ENCODE data around the gene TP53BP1.

The TP53BP1 gene

DNA sequence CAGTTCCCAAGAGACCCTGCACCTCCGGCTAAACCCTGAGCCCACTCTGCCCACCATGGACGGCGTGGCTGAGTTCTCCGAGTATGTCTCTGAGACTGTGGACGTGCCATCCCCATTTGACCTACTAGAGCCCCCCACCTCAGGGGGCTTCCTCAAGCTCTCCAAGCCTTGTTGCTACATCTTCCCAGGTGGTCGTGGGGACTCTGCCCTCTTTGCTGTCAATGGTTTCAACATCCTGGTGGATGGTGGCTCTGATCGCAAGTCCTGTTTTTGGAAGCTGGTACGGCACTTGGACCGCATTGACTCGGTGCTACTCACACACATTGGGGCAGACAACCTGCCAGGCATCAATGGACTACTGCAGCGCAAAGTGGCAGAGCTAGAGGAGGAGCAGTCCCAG is 28.5 kb upstream of the TP53BP1 start:
- in situ Hi-C loops (cut with HindIII; ENCODE audit: low sequenced_read_pairs) = no loop called here

DNA sequence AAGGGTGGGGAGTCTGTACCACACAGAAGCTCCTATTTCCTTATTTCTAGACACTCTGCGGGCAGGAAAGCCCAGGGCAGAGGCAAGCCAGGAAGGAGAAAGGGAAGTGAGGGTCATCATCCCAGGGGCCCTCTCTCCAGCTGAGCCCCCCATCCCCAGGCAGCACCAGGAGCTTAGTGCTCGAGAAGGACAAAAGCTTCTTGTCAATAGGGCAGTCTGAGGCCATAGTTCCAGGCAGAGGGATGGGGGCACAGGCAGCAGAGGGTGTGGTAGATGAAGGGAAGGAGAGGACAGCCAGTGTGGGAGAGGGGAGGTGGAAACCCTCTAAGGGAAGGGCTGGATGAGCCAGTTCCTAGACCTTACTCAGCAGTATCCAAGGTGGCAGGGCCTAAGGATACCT is 27.2 kb upstream of the TP53BP1 start:
- in situ Hi-C loops (cut with HindIII; ENCODE audit: low sequenced_read_pairs) = no loop called here

DNA sequence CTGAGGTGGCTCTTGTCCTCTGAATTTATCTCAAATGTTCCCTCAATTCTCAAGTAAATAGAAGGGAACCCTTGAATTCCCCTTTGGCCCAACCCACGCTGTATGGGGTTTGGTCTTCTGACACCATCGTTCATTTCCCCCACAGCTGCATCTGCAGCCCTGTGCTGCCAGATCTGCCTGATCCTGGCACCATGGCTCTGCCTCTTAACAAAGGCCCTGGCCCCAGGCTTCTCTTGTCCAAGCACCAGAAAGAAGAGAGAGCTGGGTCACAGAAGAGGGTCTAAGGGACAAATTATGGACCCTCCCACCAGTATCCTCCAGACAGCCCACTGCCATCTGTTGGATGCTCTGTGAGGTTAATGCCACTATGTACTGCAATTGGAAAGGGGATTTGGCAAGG is 26.2 kb upstream of the TP53BP1 start:
- in situ Hi-C loops (cut with HindIII; ENCODE audit: low sequenced_read_pairs) = no loop called here

DNA sequence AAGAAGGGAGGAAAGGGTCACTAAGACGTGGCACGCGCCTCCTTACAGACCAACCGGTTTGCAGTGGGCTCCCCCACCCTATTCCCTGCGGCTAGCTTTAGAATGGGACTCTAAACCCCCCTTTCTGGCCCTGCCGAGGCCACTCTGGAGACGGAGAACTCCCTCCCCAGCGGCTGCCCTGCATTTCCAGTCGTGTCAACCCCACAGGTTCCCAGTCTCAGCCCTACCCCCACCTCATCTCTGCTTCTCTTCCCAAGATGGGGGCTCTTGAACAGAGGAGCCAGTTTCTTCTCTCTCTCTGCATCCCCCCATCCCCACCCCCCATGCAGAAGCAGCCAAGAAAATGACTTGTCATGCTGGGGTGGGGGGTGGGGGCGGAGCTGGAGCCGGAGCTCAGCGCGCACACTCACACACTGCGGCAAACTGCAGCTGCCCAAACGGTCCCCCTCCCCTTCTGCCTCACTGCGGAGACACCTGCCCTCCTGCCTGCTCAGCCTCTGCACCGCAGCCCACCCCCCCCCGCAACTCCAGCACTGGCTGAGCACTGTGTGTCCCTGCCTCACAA is 25.3 kb upstream of the TP53BP1 start:
- in situ Hi-C loops (cut with HindIII; ENCODE audit: low sequenced_read_pairs) = no loop called here

DNA sequence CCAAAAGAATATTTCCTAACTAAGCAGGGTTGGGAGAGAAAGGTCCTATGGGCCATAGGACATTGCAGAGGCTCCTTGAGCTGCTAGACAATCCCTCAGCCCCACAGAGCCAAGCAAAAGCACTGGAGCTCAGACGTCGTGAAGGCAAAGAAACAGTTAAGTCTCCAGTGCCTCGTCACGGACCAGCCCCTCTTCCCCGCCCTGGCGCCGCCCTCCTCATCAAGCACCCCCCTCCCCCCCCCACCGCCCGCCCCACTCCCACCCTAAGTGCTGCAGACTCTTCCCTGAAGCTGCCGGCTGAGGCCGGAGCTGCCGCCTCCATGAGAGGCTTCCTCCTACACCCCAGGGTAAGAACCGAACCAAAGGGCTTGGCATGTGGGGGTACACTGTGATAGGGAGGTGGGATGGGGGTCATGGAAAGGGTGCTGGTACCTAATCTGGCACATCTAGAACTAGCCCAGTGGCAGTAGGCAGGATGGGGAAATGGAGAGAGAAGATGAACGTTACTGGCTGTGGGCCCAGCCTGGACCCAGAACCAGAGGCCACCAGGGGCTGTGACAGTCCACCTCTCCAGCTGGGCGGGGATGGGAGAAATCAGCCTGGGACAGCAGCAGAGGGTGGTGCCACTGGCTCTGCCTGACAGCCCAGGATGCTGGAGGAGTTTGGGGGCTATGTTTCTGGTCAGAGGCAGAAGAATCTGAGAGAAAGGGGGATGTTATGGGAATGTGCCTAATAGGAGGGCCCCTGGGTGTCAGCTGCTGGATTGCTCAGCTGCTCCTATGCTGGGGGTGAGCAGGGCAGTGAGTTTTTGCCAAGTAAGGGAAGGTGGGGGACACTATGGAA is 24.6 kb upstream of the TP53BP1 start, which contains the start of gene MAP1A:
Gene MAP1A, plus strand, starts transcription at position 255 of the 843 bp plus-strand sequence. CDS start 3,866 bp downstream, outside the sequence.
- in situ Hi-C loops (cut with HindIII; ENCODE audit: low sequenced_read_pairs) = no loop called here

DNA sequence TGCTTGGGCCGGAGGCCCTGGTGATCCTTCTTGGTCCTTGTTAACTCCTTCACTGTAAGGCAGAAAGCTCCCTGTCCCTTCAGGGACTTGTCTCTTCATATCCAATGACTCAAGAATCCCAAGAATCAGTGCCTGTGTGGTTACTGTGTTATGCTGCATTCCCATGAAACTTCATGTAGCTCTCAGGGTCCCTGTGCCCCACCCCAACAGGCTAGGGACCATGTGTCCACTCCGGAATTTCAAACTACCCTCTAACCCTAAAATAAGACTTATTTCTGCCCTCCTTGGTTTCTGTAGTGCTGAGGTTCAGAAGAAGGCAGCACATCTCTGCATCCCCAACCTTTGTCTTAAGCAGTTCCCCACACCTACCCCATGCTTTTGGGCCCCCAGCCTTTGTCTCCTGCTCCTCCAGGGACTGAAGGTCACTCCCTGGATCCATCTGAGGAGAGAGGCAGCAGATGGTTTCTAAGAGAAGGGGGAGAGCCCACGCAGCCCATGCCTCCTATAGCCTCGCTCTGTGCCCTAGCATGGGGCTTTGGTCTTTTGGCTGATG is 23.9 kb upstream of the TP53BP1 start:
- in situ Hi-C loops (cut with HindIII; ENCODE audit: low sequenced_read_pairs) = no loop called here

DNA sequence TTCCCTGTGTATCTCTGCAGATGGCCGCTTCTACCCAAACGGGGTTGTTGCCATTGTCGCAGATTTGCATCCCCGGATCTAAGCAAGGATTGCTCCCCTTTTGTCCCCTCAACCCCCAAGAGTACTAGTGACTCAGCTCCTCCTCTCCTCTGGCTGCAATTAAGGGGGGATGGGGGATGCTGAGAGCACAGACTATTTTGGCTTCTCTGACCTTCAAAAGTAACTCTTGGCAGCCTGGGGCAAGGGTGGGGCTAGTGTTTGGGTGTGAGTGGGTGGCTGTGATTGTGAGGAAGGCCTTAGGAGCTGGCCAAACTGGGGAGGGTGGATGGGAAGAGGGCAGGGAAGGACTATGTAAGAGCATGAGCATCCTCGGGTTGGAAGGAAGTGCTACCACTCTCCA is 23.2 kb upstream of the TP53BP1 start:
- in situ Hi-C loops (cut with HindIII; ENCODE audit: low sequenced_read_pairs) = no loop called here

DNA sequence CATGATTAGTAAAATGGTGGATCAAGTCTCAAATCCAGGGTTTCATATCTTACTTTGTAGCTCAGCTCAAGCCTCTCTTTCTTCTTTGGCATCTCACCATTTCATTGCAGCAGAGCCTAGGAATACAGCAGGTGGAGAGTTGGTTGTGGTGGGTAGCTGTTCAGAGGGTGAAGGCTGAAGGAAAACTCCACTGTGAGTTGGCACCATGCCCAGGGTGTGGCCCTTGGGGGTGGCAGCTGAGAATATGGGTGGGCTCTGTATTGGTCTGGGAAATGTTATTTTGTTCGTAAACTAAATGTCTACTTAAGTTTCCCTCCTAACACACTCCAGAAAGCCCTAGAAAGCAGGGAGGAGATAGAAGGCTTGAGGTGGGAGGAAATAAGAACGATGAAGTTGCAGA is 22.8 kb upstream of the TP53BP1 start:
- in situ Hi-C loops (cut with HindIII; ENCODE audit: low sequenced_read_pairs) = no loop called here

DNA sequence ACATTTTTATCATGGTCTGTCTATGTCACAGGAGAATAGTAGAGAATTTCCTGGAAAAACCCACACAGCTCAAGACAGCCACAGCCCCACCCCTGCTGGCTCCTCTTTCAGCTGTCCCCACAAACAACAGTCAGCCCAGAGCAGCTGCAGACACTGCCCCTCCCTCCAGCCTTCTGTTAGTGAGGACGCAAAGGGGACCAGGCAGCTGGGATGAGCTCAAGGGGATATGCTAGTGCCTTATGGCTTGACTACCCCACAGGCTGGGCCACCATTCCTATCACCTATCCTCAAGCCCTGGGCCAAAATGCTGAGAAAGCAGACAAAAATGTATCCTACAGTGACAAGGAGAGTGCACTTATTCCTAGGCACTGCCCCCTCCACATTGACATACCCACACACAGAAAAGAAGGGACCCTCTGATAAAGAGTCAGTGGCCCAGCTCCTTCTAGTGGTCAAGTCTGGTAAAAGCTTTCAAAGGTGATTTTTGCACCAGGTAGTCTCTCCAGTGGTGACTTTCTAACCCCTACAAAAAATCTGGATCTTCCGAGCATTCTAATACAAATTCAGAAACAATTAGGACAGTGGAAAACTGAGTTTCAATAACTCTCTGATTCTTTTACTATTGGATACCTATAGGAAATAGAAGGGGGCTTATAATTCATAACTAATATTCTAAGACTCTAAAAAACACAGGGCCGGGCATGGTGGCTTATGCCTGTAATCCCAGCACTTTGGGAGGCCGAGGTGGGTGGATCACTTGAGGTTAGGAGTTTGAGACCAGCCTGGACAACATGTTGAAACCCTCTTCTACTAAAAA is 21.5 kb upstream of the TP53BP1 start:
- in situ Hi-C loops (cut with HindIII; ENCODE audit: low sequenced_read_pairs) = loop anchor here (5.0 kb wide), 1 partner anchor 37 kb away; no protein-coding TSS in a partner anchor

DNA sequence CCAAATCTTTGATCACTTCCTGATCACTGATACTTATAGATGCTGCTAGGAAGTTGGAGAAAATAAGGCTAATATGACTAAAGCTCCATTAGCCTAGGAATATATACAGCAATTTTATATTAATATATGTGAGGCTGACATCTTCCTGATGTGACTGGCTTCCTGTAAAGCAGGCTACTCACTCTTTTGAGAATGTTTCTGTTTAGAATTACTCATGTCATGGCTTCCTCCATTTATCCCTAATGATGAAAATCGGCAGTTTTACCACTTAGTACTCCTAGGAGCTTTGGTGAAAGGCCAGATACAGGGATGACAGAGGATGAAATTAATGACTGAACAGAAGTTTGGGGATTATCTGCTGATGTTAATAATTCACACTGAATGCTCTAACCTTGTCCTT is 20.6 kb upstream of the TP53BP1 start:
- in situ Hi-C loops (cut with HindIII; ENCODE audit: low sequenced_read_pairs) = loop anchor here (5.0 kb wide), 1 partner anchor 36 kb away; no protein-coding TSS in a partner anchor

DNA sequence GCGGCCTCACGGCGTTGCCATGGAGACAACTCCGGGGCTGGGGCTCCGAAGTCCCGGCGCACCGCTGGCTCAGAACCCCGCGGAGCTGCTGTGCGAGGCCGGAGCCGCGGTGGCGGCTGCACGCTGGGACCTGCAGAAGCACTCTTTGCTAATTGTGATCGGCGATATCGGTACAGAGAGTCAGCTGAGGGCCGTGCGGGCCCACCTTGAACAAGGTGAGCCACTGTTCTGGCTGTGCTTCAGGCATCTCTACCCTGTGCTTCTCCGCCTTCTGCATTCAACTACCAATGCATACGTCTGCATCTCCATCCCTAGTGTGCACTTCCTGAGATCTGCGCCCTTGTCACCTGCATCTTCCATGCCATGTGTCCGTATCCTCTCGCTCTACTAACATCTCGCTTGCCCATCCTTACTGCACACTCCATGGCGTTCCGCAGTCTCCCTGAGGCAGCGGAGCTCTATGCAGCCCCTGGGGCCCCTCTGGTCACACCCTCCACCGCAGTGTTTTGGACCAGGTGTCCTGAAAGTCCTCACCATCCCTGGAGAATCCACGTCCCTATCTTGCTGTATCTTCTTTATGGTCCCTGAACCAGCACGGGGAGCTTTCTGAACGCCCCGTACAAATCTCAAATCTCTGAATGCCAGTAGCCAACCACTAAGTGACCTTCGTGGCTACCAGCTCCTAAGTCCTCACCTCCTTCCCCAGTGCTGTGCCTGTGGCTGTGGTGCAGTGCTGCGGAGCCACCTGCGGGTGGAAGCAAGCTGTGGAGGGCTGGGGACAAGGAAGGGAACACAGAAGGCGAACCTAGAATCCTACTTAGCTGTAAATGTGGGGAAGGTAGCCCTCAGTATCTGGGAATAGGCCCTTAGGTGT is 18.3 kb upstream of the TP53BP1 start:
- in situ Hi-C loops (cut with HindIII; ENCODE audit: low sequenced_read_pairs) = loop anchor here (5.0 kb wide), 1 partner anchor 34 kb away; no protein-coding TSS in a partner anchor

DNA sequence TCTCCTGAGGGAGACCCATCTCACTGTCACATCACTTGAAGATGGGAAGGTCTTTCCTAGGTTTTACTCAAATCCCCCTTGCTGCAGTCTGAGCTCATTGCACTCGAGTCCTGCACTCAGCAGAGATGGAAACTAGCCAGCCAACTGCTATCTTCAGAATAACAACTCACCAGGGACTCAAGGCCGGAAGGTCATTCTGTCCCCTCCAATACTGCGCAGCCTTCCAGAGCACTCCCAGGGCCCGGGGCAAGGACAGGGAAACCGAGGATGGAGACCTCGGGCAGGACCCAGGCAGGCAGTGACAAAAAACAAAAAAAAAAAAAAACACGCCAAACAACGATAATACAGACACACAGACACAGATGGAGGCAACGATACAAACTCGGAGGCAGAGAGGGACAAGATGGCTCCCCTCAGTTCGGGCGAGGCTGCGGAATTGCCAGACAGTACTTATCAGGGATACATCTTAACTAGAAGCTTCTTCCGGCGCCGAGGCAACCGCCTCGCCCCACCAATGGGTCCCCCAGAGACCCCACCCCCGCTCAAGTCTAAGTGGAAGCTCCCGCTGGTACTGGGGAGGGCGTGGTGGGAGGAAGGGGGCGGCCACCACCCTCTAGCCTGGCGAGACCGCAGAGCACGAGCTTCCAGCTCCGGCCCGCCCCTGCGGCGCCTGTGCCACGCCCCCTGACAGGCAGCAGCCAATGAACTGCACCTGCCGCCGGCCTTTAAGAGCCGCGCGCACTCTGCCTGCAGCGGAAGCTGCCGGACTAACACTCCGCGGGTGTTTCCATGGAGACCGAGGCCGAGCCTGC is 17.4 kb upstream of the TP53BP1 start:
- in situ Hi-C loops (cut with HindIII; ENCODE audit: low sequenced_read_pairs) = loop anchor here (5.0 kb wide), 1 partner anchor 33 kb away; no protein-coding TSS in a partner anchor

DNA sequence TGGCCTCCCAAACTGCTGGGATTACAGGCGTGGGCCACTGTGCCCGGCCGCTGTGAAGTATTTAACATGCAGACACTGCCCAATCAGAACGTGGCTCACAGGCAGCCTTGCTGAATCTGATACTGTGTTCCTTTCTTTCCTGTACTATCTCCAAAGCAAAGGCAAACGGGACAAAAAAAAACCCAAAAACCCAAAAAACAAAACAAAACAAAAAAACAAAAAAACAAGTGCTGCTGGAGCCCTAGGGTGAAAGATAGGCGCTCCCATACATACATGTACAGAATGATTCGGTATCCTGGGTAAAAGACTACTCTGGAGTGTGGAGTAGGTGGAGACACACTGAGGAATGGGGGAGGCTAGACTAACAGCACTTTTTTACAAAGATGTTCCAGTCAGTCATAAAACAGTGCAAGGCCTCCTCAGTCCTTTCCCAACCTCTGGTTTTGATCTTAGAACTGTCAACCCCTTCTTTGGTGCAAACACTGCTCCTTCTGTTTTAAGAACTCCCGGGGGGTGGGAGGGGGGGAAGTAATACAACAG is 16.8 kb upstream of the TP53BP1 start:
- in situ Hi-C loops (cut with HindIII; ENCODE audit: low sequenced_read_pairs) = loop anchor here (5.0 kb wide), 1 partner anchor 32 kb away; no protein-coding TSS in a partner anchor

DNA sequence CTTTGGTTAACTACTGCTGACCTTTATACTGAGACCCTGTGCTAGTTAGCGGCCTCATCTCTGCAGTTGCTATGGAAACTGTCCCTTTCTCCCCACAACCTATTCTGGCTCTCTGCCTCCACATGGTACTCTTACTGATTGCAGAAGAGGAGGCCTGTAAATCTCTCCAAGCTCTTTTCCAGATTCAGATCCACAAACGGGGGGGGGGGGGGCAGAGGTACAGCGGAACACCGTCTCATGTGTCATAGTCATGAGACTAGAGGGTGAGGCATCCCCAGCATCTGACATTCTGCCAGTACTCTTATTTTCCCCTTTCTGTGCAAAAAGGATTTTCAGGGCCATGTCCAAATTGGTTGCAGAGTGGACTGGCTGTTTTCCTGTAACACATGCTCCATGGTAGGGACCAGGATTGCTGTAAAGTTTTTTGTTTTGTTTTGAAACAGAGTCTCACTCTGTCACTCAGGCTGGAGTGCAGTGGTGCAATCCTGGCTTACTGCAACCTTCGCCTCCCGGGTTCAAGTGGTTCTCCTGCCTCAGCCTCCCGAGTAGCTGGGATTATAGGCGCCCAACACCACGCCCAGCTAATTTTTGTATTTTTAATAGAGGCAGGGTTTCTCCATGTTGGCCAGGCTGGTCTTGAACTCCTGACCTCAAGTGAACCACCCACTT is 16.2 kb upstream of the TP53BP1 start:
- in situ Hi-C loops (cut with HindIII; ENCODE audit: low sequenced_read_pairs) = no loop called here

DNA sequence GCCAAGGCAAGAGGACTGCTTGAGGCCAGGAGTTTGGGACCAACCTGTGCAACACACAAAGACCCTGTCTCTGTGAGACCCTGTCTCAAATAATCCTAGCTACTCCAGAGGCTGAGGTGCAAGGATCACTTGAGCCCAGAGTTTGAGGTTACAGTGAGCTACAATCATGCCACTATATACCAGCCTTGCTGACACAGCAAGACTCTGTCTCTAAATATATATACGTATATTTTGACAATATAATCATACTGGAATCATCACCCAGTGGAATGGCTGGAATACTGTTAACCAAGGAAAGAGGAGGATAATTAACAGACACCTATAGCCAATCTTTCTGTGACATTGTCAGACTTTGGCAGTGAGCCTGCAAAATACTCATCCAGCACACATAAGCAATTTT is 15.5 kb upstream of the TP53BP1 start:
- in situ Hi-C loops (cut with HindIII; ENCODE audit: low sequenced_read_pairs) = no loop called here

DNA sequence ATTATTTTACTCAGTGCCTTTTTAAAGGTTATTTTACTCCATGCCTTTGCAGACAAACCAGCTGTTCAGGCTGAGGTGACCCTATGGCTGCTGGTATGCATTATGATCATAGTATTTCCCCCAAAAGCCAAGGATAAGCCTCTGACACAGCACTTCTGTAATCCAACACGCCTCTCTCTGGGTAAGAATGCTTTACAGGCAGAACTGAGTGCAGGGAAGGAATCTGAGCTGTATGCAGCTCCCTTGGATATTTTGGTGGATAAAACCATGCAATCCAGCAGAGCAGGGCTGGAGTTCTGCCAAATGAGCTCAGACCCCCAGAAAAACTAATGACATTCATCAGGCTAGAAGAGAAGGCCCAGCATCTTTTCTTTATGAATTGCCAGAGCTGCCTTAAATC is 12.8 kb upstream of the TP53BP1 start:
- in situ Hi-C loops (cut with HindIII; ENCODE audit: low sequenced_read_pairs) = no loop called here

DNA sequence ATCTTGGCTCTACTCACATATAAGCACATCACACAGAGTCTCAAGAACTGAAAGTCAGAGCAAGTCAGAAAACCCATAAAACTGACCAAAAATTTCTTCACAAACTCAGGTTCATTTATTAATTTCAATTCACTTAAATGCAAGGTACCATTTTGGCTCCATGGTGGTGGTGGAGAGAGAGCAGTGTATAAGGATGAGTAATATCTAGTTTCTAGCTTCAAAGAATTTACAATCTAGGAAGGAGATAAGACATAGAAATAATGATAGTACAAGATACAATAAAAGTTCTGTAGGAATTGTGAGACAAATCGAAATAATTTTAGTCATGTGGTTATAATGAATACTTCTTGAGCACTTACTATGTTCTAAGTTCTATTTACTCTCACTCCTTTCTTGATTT is 6.7 kb upstream of the TP53BP1 start:
- in situ Hi-C loops (cut with HindIII; ENCODE audit: low sequenced_read_pairs) = no loop called here

DNA sequence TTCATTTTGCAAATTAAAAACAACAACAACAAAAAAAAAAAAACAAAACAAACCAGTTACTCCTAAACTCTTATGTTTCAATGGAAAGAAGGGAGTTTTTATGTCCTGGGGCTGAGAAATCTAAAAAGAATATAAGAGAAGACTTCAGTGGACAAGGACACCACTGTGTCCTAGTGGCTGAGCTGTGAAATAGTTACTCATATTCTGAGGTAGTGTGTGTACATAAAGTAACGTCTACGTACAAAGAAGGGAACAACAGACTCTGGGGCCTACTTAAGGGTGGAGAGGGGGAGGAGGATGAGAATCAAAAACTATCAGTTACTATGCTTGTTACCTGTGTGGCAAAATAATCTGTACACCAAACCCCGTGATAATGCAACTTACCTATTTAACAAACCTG is 6.0 kb upstream of the TP53BP1 start:
- in situ Hi-C loops (cut with HindIII; ENCODE audit: low sequenced_read_pairs) = no loop called here

Measured in endothelial cell of hepatic sinusoid (primary cell).